Measurements from ENCODE around the gene CTIF. TPM values are rescaled to one million over a fixed set of nuclear protein-coding genes. Genes with fewer than 3 reads are reported as not detected.
A peak's percentile ranks its signal among the peaks of the same experiment; 100 is the strongest.

CTIF gene
- total RNA-seq, 1 donor from 2014 or later: 35.1 TPM

DNA sequence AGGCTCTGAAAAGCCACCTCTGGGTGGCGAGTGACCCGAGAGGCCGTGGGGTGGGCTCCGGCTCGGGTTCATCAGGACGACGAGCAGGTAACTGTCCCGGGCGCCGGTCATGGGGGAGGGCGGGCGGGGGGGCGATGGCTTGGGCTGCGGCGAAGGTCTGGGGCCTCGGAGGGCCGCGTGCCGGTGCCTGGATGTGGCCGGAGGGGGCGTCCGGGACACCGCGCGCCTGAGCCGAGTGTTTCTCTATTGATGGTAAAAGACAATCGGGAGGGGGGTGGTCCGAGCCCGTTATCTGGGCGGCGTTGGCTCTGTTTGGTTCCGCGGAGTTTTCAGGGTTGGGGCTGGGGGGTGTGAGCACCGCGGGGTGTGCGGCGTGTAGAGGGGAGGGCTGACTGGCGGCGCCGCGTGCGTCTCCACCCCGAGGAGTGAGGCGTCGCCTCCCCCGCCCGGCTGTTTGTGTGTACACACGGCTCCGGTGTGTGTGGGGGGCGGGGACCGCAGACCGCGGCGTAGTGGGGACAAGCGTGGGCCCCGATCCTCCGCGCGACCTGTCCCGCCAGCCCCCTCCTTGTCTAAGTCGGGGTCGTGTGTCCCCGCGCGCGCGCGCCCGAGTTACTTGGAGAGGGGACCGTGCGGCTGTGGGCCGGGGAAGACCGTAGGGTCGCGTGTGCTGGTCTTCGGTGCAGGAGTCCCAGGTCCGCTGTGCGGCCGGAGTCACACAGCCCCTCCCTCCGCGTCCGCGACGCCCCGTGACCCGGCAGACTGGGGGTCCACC is 1.6 kb downstream of the CTIF start:
- no peaks in the 10 kb centered on the region for H3K27me3 ChIP-seq
- intact Hi-C loops (cut with DNase I): no loop called here
- no peaks in the 10 kb centered on the region for H3K36me3 ChIP-seq
- H3K4me3 ChIP-seq: peak overlapping the region; percentile 67 to 83
- peaks cover 38% of the 10 kb centered on the region for H3K4me1 ChIP-seq
- H3K9me3 ChIP-seq: no peaks in the 10 kb centered on the region
- DNase-seq (ENCODE audit: extremely low spot score in 2 of 2): no peak
- TF ChIP-seq POLR2AphosphoS5 (IDR thresholded peaks at IDR 0.05; ENCODE audit: insufficient read depth in 1 of 2, low read depth in 1 of 2) (peak in 1 of 2 donors; percentile 45), POLR2A (IDR thresholded peaks at IDR 0.05) (no peak)
- H3K27ac ChIP-seq: peak overlapping the region; percentile 93

DNA sequence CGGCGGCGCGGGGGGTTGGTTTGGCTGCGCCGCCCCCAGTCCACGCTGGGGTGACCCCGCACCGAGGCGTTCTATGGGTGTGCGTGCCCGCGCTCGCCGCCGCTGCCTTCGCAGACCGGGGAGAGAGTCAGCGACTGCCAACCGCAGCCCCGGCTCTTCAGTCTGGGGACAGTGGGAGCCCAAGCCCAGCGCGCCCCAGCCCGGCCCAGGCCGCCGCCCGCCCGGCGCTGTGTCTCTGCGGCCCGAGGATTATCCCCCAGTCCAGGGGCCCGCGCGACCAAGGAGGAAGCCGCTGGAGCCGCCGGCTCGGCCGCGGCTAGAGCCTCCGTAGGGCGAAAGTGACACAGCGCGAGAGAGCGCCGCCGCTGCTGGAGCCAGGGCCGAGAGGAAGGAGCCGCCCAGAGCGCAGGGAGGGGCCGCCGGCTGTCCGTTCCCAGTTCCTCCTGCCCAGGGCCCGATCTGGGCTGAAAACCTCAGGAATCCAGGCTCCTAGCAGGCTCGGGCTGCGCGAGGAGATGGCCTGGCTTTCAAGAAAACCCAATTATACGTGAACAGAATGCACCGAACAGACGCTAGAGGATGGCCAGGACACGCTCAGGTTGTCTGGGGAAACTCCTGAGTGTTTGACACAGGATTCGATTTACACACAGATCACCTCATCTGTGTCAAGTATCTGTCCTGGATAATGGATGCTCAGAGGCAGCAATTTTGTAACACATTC is 2.4 kb downstream of the CTIF start:
- DNase-seq (ENCODE audit: extremely low spot score in 2 of 2): peak in 1 of 2 donors; percentile 80
- TF ChIP-seq, protein P1, sequence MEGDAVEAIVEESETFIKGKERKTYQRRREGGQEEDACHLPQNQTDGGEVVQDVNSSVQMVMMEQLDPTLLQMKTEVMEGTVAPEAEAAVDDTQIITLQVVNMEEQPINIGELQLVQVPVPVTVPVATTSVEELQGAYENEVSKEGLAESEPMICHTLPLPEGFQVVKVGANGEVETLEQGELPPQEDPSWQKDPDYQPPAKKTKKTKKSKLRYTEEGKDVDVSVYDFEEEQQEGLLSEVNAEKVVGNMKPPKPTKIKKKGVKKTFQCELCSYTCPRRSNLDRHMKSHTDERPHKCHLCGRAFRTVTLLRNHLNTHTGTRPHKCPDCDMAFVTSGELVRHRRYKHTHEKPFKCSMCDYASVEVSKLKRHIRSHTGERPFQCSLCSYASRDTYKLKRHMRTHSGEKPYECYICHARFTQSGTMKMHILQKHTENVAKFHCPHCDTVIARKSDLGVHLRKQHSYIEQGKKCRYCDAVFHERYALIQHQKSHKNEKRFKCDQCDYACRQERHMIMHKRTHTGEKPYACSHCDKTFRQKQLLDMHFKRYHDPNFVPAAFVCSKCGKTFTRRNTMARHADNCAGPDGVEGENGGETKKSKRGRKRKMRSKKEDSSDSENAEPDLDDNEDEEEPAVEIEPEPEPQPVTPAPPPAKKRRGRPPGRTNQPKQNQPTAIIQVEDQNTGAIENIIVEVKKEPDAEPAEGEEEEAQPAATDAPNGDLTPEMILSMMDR (IDR thresholded peaks at IDR 0.05): no peak
- peak in 1 of 2 donors; percentile 48 for TF ChIP-seq POLR2A (IDR thresholded peaks at IDR 0.05)
- no peaks in the 10 kb centered on the region for H3K27me3 ChIP-seq
- no peaks in the 10 kb centered on the region for H3K36me3 ChIP-seq
- intact Hi-C loops (cut with DNase I): no loop called here
- no peaks in the 10 kb centered on the region for H3K9me3 ChIP-seq
- peaks cover 46% of the 10 kb centered on the region for H3K4me1 ChIP-seq
- peak overlapping the region; percentile 93 for H3K27ac ChIP-seq
- H3K4me3 ChIP-seq: peak overlapping the region; percentile 67 to 83

DNA sequence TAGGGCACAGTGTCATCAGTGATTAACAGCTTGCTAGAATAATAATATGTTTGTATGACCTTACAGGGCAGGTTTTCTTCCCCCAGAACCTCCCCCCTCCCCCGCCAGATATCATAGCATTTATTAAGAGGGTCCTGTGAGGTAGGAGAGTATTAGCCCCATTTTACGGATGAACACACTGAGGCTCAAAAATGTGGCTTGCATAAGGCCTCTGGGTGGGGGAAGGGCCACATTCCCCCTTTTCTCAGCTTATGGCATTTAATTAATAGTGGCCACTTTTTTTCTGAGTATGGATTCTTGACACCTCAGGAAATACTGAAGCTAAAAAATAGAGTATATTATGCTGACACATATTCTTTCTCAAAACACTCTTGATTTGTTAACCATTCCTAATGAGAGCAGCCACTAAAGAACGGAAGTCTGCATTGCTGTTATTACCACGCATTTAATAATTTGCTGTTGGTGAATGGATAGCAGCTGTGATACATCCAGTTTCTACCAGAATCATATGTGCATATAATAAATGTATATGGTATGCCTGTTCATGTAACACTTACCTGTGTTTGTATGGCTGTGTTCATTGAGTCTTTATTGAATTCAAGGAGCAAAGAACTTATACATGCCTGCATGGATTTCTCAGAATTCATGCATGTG is 3.0 kb downstream of the CTIF start:
- peak overlapping the region; percentile 67 to 83 for H3K4me3 ChIP-seq

DNA sequence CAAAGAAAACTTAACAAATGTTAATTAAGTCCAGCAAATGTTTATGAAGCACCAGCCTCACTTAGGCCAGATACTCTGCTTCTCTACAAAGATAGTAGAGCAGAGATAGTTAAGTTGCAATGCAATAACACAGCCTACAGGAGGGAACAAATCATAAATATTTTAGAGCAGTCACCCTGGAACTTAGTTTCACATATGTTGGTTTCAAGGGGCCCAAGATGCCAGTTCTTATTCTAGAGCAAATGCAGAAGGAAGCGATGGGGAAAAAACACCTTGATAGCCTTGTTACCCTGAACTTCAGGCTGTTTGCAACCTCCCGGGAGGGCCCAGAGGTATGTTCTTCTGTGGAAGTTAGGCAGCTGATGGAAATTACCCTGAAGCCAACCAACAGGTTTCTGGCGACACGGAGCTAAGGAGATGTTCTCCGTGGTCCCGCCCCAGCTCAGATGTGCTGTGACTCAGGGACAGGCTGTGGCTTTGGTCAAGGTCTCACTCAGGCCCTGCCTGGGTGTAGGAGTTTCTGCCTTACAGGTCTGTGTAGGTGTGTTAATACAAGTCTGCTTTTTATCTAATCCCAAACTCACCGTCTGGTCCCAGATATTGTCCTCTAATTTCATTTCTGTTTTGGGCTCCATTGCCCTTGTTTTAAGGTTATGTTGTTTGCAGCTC is 3.8 kb downstream of the CTIF start:
- Histone ChIP-seq H3K4me1 (peaks cover 60% of the 10 kb centered on the region), H3K27me3 (no peaks in the 10 kb centered on the region), H3K4me3 (no peak overlapping the region), H3K27ac (no peak overlapping the region), H3K36me3 (no peaks in the 10 kb centered on the region), H3K9me3 (no peaks in the 10 kb centered on the region)
- peak in 1 of 2 donors; percentile 83 for DNase-seq (ENCODE audit: extremely low spot score in 2 of 2)
- TF ChIP-seq, protein P1 (IDR thresholded peaks at IDR 0.05): no peak
- TF ChIP-seq POLR2AphosphoS5 (IDR thresholded peaks at IDR 0.05; ENCODE audit: insufficient read depth in 1 of 2, low read depth in 1 of 2) (no peak), POLR2A (IDR thresholded peaks at IDR 0.05) (no peak)
- intact Hi-C loops (cut with DNase I): no loop called here

More for the DNA sequence above, 3.0 kb downstream of the CTIF start:
- TF ChIP-seq, protein P1 (IDR thresholded peaks at IDR 0.05): no peak
- TF ChIP-seq POLR2AphosphoS5 (IDR thresholded peaks at IDR 0.05; ENCODE audit: insufficient read depth in 1 of 2, low read depth in 1 of 2): no peak
- TF ChIP-seq POLR2A (IDR thresholded peaks at IDR 0.05): no peak
- no peak for DNase-seq (ENCODE audit: extremely low spot score in 2 of 2)
- intact Hi-C loops (cut with DNase I): no loop called here
- Histone ChIP-seq H3K9me3 (no peaks in the 10 kb centered on the region), H3K27ac (peak overlapping the region; percentile 93), H3K4me1 (peaks cover 53% of the 10 kb centered on the region), H3K36me3 (no peaks in the 10 kb centered on the region), H3K27me3 (no peaks in the 10 kb centered on the region)

DNA sequence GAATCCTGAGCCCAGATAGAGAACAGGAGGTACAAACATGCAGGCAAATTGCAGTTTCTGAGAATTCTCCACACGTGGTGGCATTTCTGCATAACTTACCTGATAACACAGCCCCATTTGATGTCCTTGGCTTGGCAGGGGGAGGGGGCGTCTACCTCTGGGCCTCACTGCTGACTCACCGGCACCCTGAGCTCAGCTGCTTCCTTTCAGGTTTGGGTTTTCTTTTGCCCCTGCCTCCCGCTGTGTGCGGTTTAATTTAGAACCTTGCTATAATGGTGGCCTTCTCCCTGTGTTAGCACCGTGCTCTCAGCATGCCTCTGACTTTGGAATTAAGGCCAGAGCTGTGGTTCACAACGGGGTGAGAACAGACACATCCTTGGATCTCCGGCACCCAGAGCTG is 4.4 kb downstream of the CTIF start:
- Histone ChIP-seq H3K27me3 (no peaks in the 10 kb centered on the region), H3K36me3 (no peaks in the 10 kb centered on the region), H3K9me3 (no peaks in the 10 kb centered on the region), H3K4me1 (peaks cover 62% of the 10 kb centered on the region), H3K27ac (no peak overlapping the region), H3K4me3 (no peak overlapping the region)
- DNase-seq (ENCODE audit: extremely low spot score in 2 of 2): no peak
- intact Hi-C loops (cut with DNase I): no loop called here
- no peak for TF ChIP-seq POLR2A (IDR thresholded peaks at IDR 0.05)
- TF ChIP-seq, protein P1 (IDR thresholded peaks at IDR 0.05): no peak
- no peak for TF ChIP-seq POLR2AphosphoS5 (IDR thresholded peaks at IDR 0.05; ENCODE audit: insufficient read depth in 1 of 2, low read depth in 1 of 2)
